Cardiac fibroblast (primary cell): ENCODE results near the gene FCHSD2.

ENCODE experiments used
- DNase-seq, 2 donors: peaks; one replicate each; pipeline versions ENCODE4 v3.0.0 to v3.0.0-alpha.2; 2010; ENCODE audit warnings: low read depth in 2 of 2
- H3K4me3 ChIP-seq, 2 donors: replicated peaks in 1 of 2; 1 replicate in 1 of 2; 2 replicates in 1 of 2; pipeline ENCODE4 v1.5.1; 2011; ENCODE audit warnings: low read depth in 2 of 2, low read length in 2 of 2, mild to moderate bottlenecking in 2 of 2, moderate library complexity in 1 of 2
- CTCF ChIP-seq: IDR thresholded peaks from one replicate; pipeline ENCODE4 v1.5.1; 2011; ENCODE audit warnings: low read depth, mild to moderate bottlenecking, low read length, inconsistent platforms

Gene FCHSD2

GRCh38 chr11:73186886-73187285 is 44.8 kb upstream of the FCHSD2 start:
- no peak overlapping the region for H3K4me3 ChIP-seq
- no peak for TF ChIP-seq CTCF
- no peak for DNase-seq

DNA sequence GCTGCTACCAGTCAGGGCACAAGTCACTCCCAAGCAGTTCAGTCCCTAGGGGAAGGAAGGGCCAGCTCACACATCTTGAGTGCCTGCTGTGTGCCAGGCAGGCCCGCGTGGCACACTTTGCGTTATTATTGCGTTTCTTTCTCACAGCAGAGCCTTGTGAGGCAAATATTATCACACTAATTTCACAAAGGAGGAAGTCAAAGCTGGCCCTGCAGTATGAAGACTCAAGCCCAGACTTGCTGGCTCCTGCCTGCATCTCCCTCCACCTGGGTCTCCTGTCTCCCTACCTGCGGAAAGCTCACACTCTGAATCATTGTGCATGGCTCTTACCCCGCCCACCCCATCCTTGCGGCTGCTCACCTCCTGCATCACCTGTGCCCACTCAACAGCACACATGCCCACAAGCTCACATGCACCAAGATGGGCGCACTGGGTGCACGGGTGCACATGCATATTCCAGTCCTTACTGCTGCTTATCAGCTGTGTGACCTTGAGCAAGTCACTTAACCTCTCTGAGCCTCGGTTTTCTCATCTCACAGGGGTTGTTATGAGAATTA is 44.3 kb upstream of the FCHSD2 start:
- no peak for TF ChIP-seq CTCF
- DNase-seq: no peak
- H3K4me3 ChIP-seq: no peak overlapping the region

DNA sequence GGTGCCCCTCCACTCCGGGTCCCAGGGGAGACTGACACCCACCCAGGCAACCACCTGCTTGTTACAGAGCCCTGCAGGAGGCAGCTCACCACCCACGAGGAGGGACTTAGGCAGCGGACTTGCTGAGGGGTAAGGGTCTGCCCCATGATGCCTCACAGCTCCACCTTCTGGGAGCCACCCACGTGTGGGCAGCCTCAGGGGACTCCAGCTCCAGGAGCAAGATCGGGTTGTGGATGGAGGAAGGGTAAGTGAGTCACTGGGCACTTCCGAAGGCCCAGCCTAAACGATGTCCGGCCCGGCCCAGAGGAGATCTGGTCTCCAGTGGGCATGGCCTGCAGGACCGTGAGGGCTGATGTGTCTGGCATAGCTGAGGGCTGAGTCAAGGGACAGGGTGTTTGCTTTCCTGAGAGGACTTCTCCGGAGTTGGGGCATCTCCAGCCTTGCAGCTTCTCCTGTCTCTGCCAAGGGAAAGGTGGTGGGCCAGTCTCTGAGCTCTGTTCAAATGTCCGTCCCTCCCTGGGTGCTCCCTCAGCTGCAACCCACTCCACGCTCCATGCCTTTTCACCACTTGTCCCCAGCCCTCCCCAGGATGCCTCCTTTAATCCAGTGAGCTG is 43.7 kb upstream of the FCHSD2 start:
- no peak for TF ChIP-seq CTCF
- DNase-seq: peak; percentile 62 to 94
- no peak overlapping the region for H3K4me3 ChIP-seq

DNA sequence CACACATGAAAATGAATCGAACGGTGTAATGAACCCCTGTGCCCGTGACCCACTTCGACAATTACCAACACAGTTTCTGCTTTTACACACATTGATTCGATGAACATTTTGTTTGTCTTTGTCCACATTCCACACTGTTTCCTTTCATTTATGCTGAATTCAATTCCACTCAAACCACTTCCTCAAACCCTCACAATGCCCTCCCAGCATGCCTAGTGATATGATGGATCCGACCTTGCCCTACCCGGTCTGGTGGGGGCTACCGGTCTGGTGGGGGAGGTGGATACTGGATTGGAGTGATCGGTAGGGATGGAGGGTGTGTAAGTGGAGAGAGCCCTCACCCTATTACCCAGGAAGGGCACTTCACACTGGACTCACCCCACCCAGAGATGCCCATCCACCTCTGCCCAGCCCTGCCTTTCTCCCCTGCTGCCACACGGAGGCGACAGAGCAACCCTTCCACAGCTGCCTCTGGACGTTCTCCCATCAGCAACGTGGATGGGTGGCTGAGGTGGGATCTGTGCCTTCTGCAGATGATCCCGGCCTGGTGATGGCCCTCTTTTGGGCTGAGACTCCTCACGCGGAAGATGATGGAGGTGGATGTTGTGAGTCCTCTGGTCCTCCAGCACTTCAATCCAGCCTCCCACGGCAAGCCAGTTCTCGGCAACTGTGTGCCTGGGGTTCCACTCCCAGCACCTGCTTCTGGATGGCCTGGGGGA is 43.0 kb upstream of the FCHSD2 start:
- peak; percentile 64 to 76 for DNase-seq
- no peak overlapping the region for H3K4me3 ChIP-seq

DNA sequence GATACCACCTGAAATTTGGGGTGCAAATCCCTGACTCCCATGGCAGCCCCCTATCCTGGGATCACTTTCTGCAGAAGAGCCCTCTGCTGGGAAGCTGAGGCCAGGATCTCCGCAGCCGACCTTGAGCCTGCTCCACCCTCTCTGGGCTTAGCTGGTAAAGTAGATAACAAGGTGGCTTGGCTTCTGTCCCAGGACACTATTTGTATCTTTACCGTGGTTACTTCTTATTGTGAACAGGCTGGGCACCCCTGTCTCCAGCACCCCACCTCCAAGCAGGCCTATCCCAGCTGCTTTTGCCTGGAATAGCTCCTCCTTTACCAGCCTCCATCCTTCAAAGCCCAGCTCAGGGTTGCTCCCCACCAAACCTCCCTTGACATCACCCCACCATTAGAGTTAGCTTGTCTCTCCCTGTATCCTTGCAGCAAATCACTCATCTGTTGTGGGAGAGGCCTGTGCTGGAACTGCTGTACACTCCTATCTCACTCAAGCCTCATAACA is 40.8 kb upstream of the FCHSD2 start:
- peak in 1 of 2 donors; percentile 47 for DNase-seq
- TF ChIP-seq CTCF: no peak

More for the DNA sequence above, 43.0 kb upstream of the FCHSD2 start:
- peak; percentile 98 for TF ChIP-seq CTCF

DNA sequence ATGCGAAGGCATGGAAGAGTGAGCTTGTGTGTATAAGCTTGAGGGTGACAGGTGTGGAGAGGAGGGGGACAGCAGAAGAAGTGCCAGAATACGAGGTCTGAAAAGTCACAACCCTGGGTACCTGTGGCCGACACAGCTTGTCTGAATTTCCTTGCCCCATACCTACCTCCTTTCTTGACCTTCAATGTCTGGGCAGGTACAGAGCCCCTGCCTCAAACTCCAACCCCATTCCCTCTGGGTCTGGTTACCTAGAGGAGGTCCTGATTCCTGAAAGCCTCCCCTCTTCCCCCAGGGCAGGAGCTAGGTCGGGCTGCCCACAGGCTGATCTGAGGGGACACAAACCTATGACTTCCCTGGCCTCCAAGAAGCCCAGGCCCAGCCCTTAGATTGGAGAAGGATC is 36.6 kb upstream of the FCHSD2 start:
- no peak for TF ChIP-seq CTCF
- no peak overlapping the region for H3K4me3 ChIP-seq
- no peak for DNase-seq

More for the DNA sequence above, 40.8 kb upstream of the FCHSD2 start:
- H3K4me3 ChIP-seq: no peak overlapping the region
